WI38 (cell line): Measurements from ENCODE around the gene RBPJ.

Experiments used
- H3K4me3 ChIP-seq: 2 replicates; pipeline ENCODE4 v1.5.1; 2011; ENCODE audit warnings: low read depth, mild to moderate bottlenecking, control low read depth, low read length
- TF ChIP-seq, protein P1 (sequence below): IDR thresholded peaks from 2 replicates; pipeline ENCODE4 v1.5.1; 2012; ENCODE audit warnings: low read depth, mild to moderate bottlenecking, control low read depth, low read length

The RBPJ gene

DNA sequence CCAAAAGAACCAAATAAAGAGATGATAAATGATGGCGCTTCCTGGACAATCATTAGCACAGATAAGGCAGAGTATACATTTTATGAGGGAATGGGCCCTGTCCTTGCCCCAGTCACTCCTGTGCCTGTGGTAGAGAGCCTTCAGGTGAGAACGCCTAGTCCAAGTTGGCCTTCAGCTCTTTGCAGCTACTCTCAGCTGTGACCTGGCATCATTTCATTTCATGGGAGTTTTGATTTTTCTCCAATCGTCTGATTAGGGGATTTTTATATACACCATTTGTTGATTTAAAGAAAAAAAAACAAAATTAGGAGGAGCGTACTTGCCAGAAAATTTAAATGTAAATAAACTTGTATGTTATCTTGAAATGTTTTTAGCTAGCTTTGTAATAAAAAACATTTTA lies 109.1 kb downstream of the RBPJ start:
- TF ChIP-seq, protein P1, sequence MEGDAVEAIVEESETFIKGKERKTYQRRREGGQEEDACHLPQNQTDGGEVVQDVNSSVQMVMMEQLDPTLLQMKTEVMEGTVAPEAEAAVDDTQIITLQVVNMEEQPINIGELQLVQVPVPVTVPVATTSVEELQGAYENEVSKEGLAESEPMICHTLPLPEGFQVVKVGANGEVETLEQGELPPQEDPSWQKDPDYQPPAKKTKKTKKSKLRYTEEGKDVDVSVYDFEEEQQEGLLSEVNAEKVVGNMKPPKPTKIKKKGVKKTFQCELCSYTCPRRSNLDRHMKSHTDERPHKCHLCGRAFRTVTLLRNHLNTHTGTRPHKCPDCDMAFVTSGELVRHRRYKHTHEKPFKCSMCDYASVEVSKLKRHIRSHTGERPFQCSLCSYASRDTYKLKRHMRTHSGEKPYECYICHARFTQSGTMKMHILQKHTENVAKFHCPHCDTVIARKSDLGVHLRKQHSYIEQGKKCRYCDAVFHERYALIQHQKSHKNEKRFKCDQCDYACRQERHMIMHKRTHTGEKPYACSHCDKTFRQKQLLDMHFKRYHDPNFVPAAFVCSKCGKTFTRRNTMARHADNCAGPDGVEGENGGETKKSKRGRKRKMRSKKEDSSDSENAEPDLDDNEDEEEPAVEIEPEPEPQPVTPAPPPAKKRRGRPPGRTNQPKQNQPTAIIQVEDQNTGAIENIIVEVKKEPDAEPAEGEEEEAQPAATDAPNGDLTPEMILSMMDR, result no peak
- no peak overlapping the region for H3K4me3 ChIP-seq

DNA sequence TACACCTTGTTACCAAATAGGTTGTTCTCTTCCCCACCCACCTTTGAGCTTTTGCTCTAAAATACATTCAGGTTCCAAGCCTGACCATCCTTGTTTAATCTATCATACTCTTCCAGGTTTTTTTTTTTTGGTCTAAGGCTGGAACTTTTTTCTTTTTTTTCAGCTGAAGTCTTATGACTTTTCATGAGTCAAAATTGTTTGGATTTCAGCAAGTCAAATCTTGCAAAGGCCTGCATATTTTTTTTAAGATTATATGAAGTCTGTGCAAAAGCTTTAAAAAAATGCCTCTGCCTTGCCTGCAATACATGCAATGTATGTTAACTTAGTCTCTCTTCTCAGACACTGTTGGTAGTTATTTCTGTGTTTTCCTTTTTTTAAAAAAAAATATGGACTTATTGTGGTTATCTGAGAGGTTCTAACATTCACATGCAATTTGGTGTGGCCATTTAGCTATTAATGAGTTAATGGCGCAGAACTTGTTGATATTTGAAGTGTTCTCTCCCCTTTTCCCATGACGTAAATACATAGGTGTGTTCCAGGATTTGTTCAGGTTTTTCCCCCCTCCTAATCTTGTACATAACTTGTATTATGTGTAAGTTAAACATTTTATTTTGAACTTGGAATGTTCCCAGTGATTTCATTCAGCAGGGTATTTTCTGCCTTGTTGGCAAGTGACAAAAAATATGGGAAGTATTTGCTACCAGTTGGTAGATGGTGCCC lies 110.8 kb downstream of the RBPJ start:
- TF ChIP-seq, protein P1, result no peak
- no peak overlapping the region for H3K4me3 ChIP-seq

DNA sequence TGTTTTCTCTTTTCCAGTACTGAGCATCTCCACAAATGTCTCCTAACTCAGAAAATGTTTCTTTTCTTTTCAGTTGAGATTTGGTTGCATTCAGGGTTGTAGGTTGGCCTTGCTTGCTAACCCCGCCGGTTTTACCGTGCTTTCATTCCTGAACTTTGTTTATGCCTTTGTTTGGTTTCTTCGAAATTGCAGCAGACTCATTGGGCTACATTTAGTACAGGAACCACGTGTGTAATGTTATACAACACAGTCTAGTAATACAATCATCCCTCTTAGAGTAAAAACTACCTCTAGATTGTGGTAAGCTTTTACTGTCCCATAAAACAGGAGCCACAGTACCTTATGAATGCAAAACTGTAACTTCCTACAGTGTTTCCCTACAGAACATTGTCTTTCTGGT lies 111.6 kb downstream of the RBPJ start:
- no peak overlapping the region for H3K4me3 ChIP-seq
- TF ChIP-seq, protein P1, result no peak

DNA sequence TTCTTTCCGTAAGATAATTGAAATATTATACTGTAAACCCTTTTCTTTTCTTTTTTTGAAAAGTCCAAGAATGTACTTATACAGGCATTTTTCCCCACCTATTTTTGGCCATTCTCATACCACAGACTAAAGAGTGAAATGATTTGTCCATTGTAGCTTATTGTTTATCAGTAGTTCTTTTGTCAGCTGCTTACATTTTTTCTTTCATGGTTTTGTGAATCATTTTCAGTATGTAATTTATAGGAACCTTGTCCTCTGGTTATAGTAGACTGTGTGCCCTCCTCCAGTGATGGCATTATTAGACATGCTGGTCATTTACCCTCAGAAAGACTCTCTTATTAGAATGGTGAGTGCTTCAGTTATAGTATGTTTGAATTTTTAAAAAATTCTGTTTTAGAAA lies 112.7 kb downstream of the RBPJ start:
- TF ChIP-seq, protein P1, result no peak
- H3K4me3 ChIP-seq, result no peak overlapping the region

DNA sequence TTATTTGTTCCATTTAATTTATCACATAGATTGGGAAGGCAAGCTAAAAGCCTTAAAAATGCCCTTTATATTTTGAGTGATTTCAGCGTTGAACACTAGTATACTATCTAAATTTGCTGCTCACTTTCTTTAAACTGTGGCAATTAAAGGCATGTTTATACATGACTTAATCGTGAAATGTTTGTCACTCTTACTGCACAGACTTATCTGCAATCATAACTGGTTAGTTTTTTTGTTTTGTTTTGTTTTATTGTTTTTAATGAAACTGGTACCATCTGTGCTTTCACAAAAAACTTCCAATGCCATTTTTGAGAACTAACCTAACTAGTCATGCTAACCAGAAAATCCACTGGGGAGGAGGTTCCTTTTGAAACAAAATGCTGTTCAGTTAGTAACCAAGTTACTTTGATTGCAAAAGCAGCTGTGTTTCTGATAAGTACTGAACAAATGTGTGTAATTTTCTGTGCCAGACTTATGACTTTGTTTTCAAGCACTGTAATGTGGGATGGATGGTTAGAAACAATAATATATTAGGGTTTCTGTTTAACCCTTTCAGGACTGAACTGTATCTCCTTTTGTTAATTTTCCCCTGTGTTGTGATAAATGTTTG lies 113.3 kb downstream of the RBPJ start:
- H3K4me3 ChIP-seq, result no peak overlapping the region
- TF ChIP-seq, protein P1, result no peak

DNA sequence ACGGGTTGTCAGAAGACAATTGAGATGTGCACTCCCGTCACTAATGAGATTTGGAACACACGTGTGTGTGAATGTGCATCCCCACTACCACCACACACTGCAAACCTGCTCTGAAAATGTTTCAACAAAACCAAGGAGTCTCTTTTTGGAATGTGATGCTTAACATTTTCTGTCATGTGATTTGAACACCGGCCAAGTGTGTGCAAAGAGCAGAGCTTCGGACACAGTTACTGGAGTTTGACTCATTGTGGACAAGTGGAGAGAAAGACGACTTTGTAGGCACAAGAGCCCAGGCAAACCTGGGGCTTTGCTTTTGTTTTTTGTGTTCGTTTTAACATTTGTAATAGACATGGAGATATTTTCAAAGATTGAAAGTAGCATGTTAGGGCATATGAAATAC lies 120.3 kb downstream of the RBPJ start:
- no peak overlapping the region for H3K4me3 ChIP-seq
- TF ChIP-seq, protein P1, result no peak

DNA sequence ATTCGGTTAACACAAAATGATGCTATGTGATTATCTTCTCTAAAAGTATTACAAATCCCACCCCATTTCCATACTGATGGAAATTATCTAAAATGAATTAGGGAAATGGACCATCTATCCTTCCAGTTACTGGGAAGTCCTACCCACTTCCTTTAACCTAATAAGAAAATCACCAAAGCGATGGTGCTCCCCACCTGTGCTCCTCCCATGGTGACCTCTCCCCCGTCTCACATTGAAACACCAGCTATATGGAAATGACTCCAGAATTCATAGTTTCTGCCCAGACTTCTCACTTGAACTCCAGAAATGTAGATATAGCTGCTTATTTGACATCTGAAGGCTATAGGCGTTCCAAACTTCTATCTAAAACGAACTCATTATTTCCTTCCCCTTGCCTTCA lies 121.0 kb downstream of the RBPJ start:
- TF ChIP-seq, protein P1, result no peak
- no peak overlapping the region for H3K4me3 ChIP-seq
